Astrocyte (in vitro differentiated cells and primary cell): ENCODE measurements around the gene ZBTB17.

Experiments used
- EZH2 ChIP-seq: IDR thresholded peaks from 2 replicates; pipeline ENCODE4 v1.6.1; 2012; ENCODE audit warnings: mild to moderate bottlenecking, low read length, inconsistent platforms; ENCODE audit not compliant: insufficient read depth
- TF ChIP-seq, protein P1 (sequence below): IDR thresholded peaks from 2 replicates; pipeline ENCODE4 v1.5.1; 2011; ENCODE audit warnings: low read depth, mild to moderate bottlenecking, inconsistent platforms, low read length, moderate library complexity; ENCODE audit not compliant: insufficient read depth

GRCh38 chr1:15895233-15895632 is 80.7 kb downstream of the ZBTB17 start:
- TF ChIP-seq, protein P1, sequence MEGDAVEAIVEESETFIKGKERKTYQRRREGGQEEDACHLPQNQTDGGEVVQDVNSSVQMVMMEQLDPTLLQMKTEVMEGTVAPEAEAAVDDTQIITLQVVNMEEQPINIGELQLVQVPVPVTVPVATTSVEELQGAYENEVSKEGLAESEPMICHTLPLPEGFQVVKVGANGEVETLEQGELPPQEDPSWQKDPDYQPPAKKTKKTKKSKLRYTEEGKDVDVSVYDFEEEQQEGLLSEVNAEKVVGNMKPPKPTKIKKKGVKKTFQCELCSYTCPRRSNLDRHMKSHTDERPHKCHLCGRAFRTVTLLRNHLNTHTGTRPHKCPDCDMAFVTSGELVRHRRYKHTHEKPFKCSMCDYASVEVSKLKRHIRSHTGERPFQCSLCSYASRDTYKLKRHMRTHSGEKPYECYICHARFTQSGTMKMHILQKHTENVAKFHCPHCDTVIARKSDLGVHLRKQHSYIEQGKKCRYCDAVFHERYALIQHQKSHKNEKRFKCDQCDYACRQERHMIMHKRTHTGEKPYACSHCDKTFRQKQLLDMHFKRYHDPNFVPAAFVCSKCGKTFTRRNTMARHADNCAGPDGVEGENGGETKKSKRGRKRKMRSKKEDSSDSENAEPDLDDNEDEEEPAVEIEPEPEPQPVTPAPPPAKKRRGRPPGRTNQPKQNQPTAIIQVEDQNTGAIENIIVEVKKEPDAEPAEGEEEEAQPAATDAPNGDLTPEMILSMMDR: no peak
- TF ChIP-seq EZH2: no peak
